NCI-H82 (cell line): ENCODE data around the gene XRCC1.
"Not testable (repeated sequence)": the region's sequence is repeated elsewhere in the genome, so short reads cannot be mapped to it uniquely, and the experiment has no call there.

Experiments used
- DNase-seq: peaks from one replicate; lab custom pipeline; 2025; lab: John Stamatoyannopoulos, UW

Gene XRCC1

DNA sequence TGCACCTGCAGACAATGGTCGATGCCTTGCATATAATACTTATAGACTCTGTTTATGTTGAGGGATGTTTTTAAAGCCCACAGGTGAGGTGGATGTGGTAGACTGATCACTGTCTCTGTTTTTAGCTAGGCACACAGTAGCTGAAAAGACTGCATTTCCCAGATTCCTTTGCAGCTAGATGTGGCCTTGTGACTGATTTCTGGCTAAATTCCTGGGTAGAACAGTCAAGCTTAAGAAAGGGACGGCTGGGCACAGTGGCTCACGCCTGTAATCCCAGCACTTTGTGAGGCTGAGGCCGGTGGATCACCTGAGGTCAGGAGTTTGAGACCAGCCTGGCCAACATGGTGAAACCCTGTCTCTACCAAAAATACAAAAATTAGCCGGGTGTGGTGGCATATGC, 25.0 kb upstream of the XRCC1 start:
- not testable (repeated sequence) for DNase-seq

DNA sequence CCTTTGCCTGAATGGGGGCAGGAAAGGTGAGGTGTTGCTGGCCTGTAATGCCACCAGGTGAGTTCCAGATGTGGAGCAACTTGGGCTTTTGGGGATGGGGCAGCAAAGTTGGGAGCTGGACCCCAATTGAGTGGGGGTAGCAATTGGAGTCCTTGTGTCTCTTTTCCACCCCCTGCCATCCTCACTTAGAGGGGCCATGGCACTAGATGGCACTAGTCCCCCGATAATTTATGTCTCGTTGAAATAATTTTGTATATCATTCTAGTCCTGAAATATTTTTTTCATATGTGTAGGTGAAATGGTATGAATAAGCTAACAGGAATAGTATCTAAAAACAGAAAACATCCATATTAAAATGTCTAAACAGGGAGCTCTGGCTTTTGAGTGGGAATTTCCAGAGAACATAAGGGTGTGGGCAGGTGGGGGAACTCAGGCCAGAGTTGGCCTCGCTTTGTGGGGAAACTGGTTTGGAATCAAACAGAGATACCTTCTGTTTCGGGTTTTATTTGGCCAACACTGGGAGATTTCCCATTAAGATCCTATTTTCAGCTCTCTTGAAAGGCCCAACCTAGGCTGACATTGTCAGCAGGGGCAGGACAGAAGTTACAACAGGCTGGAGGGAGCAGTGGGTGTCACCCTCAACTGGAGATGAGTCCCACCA, 24.4 kb upstream of the XRCC1 start:
- no peak for DNase-seq

DNA sequence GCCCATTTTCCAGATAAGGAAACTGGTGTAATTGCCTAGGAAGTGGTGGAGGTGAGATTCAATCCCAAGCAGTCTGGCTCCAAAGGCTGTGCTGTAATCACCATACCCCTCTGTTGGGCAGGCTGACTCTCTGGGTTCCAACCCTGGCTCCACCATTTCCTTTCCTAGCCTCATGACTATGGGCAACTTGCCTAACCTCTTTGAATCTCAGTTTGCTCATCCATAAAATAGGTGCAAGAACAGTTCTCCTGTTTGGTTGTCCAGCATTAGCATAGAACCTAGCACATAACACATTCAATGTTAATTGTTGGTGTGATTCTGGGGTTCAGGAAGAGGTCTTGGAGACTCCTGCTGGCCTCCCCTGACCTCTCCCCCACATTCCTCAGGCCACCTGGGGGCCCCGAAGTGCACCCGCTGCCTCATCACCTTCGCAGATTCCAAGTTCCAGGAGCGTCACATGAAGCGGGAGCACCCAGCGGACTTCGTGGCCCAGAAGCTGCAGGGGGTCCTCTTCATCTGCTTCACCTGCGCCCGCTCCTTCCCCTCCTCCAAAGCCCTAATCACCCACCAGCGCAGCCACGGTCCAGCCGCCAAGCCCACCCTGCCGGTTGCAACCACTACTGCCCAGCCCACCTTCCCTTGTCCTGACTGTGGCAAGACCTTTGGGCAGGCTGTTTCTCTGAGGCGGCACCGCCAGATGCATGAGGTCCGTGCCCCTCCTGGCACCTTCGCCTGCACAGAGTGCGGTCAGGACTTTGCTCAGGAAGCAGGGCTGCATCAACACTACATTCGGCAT, 23.3 kb upstream of the XRCC1 start:
- DNase-seq: no peak

DNA sequence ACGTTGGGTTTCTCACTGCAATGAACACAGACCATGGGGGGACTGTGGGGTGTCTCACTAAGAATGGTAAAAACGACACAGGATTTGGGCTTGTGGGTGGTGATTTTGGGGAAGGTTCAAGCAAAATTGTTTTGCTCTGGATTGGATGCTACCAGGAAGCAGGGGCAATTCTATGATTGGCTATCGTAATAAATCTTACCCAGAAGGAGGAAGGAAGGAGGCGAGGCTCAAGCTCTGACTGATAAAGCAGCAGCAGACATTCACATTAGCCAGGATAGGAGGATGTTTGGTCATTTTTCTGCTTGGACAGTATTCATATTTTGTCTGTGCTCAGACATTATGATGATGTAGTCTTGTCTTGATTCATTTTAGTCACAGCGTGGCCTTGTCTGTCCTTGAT, 22.5 kb upstream of the XRCC1 start:
- DNase-seq: no peak

DNA sequence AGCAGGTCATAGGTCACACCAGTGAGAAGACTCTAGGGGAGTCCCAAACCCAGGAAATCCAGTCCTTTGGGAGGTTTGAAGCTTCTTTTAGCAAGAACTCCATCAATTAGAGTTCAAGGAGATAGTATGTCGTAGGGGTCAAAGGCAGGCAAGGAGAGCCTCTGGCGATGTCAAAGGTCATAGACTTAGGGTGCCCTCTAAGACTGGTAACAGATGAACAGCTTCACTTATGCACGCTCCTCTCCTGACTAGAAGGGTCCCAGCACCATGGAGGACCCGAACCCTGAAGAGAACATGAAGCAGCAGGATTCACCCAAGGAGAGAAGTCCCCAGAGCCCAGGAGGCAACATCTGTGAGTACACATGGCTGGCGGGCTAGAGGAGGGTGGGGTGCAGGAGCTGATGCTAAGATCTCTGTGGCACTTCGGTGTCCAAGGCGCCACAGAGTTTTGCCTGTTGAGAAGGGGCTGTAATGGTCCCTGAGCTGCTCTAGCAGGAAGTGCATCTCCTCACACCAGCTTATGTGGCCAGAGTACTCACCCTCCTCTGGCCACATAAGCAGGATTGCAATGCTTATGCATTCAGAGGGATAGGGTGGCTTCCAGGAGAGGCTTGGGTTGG, 21.6 kb upstream of the XRCC1 start:
- DNase-seq: peak; percentile 56

DNA sequence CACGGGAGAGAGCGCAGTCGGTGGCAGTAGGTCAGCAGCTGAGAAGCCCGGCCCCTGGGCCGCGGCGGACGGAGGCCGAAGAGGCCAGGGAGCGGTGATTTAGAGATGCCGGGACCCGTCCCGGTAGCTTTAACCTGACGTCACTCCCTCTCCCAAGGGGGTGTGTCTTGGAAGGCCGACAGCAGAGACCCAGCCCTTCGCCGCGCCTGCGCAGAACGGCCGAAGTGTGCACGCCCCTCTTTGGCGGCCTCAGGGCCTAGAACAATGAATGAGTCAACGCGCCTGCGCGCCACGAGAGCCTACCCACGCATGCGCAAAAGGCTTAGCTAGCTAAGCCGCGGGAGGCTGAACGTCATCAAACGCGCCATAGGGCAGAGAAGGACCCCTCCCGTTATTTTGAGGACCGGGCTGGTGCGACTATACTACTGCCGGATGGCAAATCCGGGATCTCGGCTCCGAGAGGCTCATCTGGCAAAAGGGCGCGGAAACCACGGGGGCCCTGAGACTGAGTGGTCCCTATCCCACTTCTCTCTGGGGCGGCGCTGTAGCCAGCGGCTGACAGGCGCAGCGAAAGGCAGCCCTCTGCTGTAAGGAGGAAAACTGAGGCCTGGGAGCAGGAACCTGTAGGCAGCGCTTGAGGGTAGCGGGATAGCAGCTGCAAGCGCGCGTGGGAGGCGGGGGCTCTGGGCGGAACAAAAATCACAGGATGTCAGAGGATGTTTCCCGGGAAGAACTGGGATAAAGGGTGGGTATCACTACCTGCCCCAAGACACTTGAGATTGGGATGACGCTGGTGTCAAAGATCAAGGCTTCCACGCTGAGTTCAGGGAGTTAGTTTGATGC, 20.9 kb upstream of the XRCC1 start, which contains the start of the genes IRGQ and ZNF576:
IRGQ (minus strand) TSS at position 136 of the 843 bp plus-strand sequence. CDS start 796 bp downstream, outside the sequence.
ZNF576 (plus strand) TSS at position 597 of the 843 bp plus-strand sequence. CDS start 514 bp downstream, outside the sequence.
- DNase-seq: peak; percentile 100

DNA sequence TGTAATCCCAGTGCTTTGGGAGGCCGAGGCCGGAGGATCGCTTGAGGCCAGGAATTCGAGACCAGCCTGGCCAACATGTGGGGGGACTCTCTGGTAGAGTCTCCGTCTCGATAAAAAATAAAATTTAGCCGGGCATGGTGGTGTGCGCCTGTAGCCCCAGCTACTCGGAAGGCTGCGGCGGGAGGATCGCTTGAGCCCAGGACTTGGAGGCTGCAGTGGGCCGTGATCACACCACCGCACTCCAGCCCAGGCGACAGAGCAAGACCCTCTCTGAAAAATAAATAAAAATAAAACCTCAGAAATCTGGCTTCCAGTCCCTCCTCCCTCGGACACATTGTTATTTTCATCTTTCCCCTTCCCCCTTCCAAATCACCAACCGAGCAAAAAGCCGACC, 20.3 kb upstream of the XRCC1 start:
- DNase-seq: peak; percentile 59

DNA sequence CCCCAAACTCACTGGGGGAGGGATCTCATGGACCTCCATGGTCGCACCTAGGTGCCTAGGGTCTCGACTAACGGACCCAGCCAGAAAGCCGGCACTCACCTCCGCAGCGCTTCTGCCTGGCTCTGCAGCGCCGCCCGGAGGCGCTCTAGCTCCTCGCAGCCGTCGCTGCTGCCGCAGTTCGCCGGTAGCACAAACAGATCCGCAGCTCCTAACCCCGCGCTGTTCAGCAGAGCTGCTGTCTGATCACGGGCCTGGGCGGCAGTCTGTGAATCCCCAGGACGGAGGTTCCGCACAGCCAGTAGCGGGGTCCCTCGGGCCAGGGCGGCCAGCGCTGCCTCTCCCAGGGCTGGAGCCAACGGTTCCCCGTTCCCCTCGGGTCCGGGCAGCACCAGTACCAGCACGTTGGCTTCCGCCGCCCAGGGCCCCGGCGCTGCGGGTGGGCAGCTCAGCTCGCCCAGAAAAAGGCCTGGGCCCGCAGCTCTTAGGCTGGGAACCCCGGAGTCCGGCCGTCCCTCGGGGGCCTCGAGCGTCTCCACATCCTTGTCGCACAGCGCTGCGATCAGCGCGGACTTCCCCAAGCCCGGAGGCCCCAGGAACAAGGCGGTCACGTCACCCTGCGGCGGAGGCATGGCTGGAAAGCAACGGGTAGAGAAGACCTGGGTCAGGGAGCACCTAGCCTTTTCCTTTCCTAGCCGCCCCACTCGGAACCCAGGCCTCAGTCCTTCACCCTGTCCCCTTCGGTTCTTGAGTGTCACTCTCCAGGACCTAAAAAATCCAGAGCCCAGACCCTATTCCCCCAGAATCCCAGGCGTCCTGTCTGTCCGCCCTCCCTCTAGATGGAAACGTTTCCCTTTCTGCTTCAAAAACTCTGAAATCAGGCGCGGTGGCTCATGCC, 19.6 kb upstream of the XRCC1 start:
- peak; percentile 82 for DNase-seq

DNA sequence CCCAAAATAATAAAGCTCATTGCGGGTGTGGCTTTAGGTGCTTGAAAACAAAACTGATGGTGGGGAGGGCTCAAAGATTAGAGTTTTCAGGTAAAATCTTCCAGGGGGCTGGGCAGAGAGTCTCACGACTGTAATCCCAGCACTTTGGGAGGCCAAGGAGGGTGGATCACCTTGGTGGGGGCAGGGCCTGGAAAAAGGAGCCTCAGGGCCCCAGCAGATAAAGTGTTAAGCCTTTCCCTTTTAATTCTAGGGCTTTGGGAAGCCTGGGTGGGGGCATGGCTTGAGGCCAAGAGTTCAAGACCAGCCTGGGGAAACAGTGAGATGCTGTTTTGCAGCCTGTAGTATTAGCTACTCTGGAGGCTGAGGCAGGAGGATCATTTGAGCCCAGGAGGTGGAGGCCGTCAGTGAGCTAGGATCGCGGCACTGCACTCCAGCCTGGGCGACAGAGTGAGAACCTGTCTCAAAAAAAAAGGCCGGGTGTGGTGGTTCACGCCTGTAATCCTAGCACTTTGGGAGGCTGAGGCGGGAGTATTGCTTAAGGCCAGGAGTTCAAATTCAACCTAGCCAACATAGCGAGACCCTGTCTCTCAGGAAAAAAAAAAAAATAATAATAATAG, 18.9 kb upstream of the XRCC1 start:
- no peak for DNase-seq

DNA sequence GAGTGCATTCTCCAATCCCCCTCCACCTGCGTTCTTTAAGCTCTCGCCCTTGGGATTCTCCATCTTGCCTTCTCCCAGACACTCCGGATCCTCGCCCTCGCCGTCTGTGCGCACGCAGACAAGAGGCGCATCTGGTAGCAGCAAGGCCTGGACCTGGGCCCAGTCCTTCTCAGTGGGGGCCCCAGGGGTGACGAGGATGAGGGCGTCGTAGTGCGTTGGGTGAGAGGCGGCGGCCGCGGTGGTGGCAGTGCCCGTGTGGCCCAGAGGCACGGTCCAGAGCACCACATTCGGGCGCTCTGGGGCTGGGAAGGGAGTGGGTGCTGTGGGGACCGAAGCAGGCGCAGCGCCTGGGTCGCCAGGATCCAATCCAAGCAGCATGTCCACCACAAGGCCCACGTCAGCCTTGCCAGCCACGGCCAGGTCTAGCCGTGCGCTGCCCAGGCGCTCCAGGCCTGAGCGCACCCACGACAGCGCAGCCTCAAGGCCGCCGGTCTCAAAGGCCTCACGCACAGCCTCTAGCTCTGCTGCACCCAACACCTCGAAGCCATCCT, 17.5 kb upstream of the XRCC1 start:
- DNase-seq: no peak

DNA sequence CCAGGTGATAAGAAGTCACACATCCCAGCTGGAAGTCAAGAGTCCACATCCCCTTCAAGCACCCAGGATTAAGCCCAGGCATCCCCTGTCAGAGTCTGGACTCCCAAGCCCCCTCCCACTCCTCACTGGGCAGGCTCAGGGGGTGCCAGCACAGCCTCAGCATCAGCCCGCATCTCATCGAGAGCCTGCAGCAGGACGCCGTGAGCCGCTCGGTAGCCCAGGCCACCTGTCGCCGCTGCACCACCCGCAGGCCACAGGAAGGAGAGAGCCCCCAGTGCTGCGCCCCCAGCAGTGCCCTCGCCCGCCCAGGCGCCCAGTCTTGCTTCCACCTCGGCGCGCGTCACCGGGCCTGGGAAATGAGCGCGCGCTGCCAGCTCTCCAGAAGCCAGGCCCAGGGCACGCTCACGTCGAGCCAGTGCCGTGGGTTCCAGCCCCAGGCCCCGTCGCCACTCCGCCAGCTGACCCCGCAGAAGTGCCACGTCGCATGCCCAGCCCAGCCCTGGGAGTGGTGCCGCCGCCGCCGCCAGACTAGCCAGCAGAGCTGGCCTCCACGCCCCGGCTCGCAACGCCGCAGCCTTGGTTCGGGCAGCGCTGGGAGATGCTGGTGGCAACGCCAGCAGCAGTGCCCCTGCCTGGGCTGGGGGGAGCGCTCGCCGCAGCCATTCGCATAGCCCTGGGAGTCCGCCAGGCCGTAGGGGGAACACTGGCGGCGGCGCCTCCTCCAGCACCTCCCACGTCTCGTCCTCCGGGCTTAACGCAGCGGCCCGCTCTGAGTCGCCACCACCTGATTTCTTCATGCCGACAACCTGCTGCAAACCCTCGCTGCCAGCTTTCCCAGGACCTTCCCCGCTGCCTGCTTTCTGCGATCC, 16.8 kb upstream of the XRCC1 start:
- DNase-seq: no peak

DNA sequence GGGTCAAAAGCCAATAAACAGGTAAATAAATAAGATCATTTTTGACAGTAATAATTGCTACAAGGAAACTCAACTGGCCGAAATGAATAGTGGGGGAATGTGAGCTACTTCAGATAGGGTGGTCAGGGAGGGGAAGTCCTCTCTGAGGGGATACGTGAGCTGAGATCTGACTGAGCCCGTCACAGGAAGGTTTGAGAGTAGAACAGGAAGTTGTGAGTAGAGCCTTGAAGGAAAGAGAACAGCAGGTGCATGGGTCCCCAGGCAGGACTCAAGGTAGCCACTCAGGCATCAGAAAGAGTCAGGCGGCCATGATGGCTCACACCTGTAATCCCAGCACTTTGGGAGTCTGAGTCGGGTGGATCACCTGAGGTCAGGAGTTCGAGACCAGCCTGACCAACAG, 14.4 kb upstream of the XRCC1 start:
- DNase-seq: no peak

DNA sequence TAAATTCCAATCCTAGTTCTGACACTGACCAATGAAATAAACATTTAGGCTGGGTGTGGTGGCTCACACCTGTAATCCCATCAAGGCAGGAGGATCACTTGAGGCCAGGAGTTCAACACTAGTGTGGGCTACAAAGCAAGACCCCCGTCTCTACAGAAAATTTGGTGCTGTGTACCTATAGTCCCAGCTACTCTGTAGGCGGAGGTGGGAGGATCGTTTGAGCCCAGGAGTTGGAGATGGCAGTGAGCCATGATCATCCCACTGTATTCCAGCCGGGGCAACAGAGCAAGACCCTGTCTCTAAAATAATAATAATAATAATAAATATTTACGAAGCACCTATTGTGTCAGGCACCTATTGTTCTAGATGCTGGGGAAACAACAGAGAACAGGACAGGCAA, 13.9 kb upstream of the XRCC1 start:
- DNase-seq: no peak

DNA sequence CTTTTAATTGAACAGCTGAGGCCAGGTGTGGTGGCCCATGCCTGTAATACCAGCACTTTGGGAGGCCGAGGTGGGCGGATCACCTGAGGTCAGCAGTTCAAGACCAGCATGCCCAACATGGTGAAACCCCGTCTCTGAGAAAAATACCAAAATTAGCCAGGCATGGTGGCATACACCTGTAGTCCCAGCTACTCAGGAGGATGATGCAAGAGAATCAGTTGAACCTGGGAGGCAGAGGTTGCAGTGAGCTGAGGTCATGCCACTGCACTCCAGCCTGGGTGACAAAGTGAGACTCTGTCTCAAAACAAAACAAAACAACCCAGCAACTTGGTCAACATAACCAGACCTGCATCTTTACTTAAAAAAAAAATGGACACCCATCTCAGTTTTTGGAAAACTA, 11.7 kb upstream of the XRCC1 start:
- DNase-seq: not testable (repeated sequence)

DNA sequence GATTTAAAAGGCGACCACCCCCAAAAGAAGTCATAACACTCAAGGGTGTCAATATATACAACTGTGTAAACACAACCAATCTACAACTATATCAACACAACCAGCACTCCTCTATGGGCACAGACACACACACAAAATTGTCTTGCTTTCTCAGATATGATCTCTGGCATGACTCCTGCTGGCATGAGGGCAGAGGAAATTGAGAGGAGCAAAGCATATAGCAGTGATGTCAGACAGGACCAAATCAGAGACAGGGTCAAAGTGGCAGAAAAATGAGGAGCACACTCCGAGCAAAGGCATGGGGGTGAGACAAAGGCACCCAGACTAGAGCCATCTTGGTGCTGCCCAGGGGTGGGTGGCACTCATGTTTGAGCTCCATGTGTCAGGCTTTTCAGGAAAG, 11.0 kb upstream of the XRCC1 start:
- DNase-seq: no peak

DNA sequence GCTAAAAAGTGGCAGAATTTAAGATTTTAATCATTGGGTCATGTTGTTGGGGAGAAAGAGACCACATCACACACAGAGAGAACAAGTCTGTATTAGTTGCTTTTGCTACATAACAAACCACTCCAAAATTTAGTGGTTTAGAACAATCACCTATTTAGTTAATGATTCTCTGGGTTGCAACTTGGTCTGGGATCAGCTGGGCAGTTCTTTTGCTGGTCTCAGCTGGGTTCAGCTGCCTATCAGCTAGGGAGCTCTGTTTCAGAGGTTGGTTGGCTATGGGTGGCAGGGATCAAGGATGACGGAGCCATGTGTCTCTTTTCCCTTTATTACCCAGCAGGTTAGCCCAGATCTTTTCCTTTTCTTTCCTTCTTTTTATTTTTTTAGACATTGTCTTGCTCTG, 9.2 kb upstream of the XRCC1 start:
- no peak for DNase-seq

DNA sequence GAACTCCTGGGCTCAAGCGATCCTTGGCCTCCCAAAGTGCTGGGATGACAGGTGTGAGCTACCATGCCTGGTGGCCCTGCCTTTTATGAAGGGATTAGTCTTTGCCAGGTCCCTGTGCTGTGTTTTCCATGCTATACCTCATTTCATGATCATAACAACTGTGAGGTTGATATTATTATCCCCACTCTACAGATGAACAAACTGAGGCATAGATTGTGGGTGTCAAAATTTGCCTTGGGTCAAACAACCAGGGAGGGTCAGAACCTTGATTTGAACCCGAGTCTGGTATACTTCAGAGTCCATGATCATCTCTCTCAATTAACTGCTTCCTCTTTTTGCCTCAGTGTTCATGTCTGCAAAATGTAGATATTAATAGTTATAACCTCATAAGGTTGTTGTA, 7.2 kb upstream of the XRCC1 start:
- no peak for DNase-seq

DNA sequence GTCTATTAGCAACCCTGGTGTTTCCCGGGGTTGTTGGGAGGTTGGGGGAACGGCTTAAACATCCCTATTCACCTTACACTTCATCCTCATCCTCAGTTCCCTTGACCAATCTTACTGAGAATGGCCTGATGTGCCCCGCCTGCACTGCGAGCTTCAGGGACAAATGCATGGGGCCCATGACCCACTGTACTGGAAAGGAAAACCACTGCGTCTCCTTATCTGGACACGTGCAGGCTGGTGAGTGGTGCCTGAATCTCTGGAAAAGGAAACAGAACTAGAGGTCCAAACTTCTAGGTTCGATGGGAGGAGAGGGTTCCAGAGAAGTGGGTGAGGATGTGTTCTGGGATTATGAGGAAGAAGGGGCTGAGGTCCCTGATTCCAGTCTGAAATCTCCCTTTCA, 6.1 kb upstream of the XRCC1 start:
- no peak for DNase-seq

DNA sequence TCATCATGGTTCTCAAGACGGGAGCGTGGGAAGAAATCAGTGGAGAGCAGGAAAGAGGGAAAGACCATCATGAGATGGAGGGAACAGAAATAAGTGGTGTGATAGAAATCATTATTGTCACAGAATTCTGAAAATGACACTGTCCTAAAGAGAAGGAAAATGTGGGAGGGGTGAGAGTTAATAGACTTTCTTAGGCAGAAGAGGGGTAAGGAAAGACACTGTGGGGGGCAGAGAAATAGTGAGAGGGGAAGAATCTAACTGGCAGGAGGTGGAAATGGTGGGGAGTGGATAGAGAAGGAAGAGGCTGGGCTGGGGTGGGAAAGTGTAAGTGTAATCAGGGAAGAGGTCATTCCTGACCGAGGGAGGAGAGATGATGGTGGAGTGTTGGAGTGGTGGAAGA, 3.5 kb upstream of the XRCC1 start:
- DNase-seq: no peak
